Left forelimb (tissue), 1 donor: Measurements from ENCODE around the gene SLC35D2.
A peak's percentile ranks its signal among the peaks of the same experiment; 100 is the strongest.
"Not testable (repeated sequence)": the region's sequence is repeated elsewhere in the genome, so short reads cannot be mapped to it uniquely, and the experiment has no call there.

Experiments used
- DNase-seq: peaks from one replicate; pipeline ENCODE4 v3.0.0-alpha.2; 2018; ENCODE audit warnings: low spot score

SLC35D2 gene

GRCh38 chr9:96361668-96362067, 21.8 kb downstream of the SLC35D2 start:
- no peak for DNase-seq

DNA sequence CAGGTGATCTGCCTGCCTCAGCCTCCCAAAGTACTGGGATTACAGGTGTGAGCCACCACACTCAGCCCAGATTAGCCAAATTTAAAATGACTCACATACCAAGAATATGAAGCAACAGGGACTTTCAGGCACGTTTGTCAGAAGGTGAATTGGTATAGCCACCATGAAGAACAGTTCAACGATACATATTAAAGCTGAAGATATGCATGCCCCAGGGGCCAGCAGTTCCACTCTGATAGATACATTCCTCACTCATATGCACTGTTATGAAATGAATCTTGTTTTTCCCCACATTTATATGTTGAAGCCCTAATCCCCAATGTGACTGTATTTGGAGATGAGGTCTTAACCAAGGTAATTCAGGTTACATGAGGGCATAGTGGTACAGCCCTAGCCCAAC, 22.5 kb downstream of the SLC35D2 start:
- no peak for DNase-seq

DNA sequence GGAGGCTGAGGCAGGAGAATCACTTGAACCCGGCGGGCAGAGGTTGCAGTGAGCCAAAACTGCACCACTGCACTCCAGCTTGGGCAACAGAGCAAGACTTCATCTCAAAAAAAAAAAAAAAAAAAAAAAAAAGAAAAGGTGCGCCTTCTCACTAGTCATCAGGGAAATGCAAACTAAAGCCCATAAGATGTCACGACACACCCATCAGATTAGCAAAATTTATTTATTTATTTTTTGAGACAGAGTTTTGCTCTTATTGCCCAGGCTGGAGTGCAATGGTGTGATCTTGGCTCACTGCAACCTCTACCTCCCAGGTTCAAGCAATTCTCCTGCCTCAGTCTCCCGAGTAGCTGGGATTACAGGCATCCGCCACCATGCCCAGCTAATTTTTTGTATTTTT, 23.0 kb downstream of the SLC35D2 start:
- DNase-seq, result not testable (repeated sequence)

DNA sequence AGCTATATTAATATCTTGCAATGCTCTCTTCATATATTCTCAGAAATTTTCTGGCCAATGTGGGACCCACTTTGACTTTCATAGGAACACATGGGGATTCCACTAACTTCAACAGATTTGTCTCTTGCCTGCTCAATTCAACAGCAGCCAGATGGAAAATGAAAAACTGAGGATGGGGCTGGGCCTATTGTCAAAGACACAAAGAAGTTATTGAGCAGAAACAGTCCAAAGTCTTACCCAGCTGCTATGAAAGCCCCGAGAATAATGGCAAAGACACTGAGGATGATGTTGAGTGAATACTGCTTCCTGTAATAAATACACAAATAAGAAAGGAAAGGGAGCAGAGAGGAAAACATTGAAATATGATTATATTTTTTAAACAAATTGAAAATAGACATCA, 32.6 kb downstream of the SLC35D2 start:
- no peak for DNase-seq

- DNase-seq, result no peak
Observed at GRCh38 chr9:96348261-96348660, 35.2 kb downstream of the SLC35D2 start.

DNA sequence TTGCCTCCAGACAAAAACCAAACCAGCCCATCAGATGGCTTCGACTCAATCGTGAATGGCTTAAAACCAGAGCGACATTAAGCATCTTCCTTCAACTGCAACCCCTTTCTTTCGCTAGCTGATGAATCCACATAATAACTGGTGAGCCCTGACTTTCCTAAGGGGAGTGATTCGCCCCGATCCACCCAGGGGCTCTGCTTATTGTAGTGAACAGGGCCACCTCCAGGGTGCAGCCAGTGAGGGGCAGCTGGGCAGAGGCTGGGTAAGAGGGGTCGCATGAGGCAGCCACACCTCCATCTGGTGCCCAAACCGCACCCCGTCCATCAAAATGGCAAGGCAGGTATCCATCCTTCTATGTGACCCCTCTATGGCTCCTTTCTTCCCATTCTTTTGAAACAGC, 38.0 kb downstream of the SLC35D2 start:
- no peak for DNase-seq

DNA sequence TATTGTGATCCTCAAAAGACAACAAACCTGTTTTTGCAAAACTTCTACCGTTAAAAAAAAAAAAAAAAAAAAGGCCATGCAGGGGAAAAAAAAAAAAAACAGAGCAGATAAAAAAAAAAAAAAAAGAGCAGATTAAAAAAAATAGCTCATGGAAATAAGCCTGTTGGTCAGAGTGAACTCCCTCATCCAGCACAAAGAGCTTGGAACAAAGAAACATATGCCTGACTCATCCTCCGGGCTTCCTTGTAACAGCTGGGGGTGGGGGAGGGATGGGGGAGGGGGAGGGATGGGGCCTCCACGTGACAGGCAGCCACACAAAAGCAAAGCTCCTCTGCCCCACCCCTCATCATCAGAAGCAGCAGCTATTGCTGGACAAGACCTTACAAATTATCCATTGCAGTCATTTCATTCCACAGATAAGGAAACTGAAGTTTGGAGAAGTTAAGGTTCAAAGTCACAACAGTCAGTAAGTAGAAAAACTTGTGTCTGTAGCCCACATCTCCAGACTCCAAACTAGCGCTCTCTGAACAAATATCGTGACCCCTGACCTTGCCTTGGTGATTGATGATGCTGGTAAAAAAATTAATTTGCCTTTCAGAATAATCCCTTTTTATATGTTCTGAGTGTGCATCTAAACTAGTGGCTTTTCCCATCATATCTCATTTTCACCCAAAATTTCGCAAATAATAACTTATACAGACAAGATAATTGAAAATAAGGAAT, 38.9 kb downstream of the SLC35D2 start:
- peak; percentile 73 for DNase-seq

DNA sequence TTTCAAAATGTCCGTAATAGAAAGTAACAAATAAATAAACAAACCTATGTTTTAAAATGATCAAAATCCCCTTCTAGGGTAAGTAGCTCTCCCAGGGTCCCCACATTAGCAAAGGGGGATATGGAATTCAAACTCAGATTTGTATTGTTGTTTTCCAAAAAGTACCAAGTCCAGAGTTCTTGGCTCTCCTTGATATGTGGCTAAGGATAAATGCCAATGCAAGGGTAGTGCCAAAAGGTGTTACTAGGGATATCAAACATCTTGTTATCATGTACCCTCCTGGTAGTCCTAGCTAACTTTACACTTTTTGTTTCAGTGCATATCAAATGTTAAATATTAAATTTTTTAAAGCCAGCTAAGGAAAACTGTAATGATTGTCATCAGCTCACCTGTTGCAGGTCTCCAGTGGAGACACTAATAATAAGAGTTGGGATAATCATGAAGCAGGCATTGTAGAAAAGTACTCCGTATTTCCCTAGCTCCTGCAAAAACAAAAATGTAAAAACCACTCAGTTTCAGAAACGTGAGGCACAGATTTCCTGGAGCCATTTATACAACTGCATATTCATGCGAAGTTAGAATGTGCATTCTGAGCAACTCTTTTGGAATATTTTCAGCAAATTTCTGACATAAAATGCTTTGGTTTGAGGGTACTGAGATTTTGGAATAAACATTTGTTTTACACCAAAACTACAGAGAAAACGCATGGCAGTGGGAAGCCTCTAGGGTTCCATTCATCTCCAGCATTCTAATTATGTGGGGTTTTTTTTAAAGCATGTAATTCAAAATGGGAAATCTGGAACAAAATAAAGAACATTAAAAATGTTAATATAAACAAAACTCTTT, 39.8 kb downstream of the SLC35D2 start:
- DNase-seq, result no peak

GRCh38 chr9:96342571-96343245, 40.8 kb downstream of the SLC35D2 start:
- no peak for DNase-seq

DNA sequence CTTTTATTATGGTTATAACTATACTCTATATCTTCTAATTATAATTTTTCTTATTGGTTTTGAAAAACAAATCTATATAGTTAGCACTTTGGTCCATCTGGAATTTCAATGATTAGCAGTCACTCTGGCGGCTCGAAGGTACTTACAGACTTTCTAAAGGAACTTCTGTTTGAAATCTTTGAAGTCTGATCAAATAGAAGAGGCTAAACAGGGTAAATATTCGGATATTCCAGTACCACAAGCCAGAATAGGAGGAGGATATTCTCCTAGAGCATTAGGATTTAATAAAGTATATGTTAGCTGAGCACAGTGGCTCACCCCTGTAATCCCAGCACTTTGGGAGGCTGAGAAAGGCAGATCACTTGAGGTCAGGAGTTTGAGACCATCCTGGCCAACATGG, 42.8 kb downstream of the SLC35D2 start:
- DNase-seq, result no peak

GRCh38 chr9:96338299-96338698, 45.2 kb downstream of the SLC35D2 start:
- no peak for DNase-seq

- no peak for DNase-seq
Observed at GRCh38 chr9:96333958-96334357, 49.6 kb downstream of the SLC35D2 start.

- DNase-seq, result no peak
Observed at GRCh38 chr9:96331236-96331947, 52.1 kb downstream of the SLC35D2 start.

DNA sequence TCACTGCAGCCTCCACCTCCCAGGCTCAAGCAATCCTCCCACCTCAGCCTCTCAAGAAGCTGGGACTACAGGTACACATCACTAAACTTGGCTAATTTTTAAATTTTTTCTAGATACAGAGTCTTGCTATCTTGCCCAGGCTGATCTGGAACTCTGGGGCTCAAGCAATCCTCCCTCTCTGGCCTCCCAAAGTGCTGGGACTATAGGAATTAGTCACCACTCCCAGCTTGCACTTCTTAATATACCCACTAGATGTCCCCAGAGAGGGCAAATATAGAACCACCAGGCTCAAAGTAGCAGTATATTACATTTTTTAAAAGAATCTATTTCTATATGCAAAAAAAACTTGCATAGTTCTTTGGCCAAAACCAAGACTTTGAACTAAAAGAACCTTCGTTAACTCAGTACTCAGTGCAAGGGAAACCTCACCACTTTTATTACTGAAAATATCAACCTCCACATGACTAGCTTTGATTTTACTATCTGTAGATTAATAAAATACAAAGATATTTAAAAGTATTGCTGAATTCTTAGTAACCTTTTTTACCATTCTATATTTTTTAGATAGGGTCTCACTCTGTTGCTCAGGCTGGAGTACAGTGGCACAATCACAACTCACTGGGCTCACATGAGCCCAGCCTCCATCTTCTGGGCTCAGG, 55.7 kb downstream of the SLC35D2 start:
- DNase-seq, result no peak

DNA sequence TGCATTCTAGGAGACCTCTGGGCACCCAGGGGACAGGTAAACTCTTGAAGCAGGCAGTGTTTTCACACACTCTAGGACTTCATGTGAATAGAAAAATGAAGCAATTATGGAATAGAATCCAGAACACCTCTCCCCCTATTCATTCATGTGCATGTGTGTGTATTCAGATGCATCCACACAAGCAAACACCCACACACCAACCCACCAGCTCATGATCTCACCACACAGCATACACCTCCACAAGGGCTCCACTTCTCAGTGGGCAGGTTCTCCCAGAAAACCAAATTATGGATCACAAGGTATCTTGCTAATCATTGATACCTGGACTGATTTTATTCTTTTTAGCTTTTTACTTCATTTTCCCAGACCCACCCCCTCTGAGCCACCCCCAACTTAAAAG, 60.3 kb downstream of the SLC35D2 start:
- DNase-seq, result no peak

- not testable (repeated sequence) for DNase-seq
Observed at GRCh38 chr9:96322736-96323135, 60.8 kb downstream of the SLC35D2 start.

GRCh38 chr9:96322210-96322609, 61.3 kb downstream of the SLC35D2 start:
- DNase-seq, result not testable (repeated sequence)

DNA sequence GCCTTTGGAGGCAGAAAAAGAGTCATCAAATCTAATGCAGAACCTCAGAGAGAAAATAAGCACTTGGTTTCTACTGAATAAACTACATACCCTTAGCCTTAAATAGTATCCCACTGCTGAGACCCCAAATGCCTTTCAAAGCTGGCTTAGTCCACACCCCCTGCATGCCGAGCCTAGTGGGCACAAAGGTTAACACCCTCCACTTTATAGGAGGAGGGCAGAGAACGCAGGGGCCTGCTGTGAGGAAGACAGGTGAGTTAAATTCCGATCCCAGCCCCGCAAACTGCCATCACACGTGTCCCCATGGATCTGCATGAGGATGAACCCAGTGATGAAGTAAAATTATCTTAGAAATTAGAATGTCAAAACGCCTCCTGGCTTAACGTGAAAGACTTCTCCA, 62.0 kb downstream of the SLC35D2 start:
- no peak for DNase-seq

GRCh38 chr9:96320749-96321280, 62.7 kb downstream of the SLC35D2 start:
- no peak for DNase-seq

- no peak for DNase-seq
Observed at GRCh38 chr9:96318921-96319565, 64.5 kb downstream of the SLC35D2 start.
